OCI-LY1 (cell line): ENCODE results near the gene PILRA.

Experiments
- EZH2 ChIP-seq: fragments of 200-600 bp; sonication (generic), shearing (Covaris generic); IDR thresholded peaks from 2 replicates; pipeline ENCODE4 v1.8.0; 2017; ENCODE audit warnings: borderline replicate concordance, mixed run types, mild to moderate bottlenecking, antibody characterized with exemption, low read length, moderate library complexity, mixed read lengths
- TF ChIP-seq, protein P1 (sequence below): fragments of 200-600 bp; sonication (generic), shearing (Covaris generic); IDR thresholded peaks from 2 replicates; pipeline ENCODE4 v1.5.1; 2017; ENCODE audit warnings: mild to moderate bottlenecking, antibody characterized with exemption, low read length, moderate library complexity, mixed read lengths

DNA sequence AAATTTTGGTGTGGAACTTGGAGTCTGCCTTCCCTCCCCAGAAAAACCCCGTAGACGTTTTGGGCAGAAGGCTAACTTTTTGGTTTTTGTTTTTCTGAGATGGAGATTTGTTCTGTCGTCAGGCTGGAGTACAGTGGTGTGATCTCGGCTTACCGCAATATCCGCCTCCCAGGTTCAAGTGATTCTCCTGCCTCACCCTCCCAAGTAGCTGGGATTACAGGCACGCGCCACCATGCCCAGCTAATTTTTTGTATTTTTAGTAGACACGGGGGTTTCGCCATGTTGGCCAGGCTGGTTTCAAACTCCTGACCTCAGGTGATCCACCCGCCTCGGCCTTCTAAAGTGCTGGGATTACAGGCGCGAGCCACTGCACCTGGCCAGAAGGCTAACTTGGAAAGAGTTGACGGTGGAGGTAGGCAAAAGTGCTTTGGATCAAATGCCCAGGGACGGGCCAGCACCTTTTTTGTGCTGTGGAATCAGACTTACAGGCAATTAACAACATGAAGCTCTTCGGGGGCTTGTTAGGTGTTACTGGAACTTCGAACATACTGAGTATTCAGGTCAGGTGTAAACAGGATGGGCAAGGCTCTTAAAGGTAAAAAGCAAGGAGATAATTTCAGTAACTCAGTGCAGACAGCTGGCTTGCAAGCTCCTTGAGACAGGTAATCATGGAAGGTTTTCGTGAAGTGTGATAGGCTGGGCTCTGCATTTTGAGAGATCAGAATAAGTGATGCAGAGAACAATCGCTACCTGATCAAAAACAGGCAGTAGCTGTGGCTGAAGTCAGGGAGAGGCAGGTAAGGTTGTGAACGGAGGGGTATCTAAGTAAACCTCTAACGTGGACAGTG is 61.2 kb downstream of the PILRA start:
- TF ChIP-seq, protein P1, sequence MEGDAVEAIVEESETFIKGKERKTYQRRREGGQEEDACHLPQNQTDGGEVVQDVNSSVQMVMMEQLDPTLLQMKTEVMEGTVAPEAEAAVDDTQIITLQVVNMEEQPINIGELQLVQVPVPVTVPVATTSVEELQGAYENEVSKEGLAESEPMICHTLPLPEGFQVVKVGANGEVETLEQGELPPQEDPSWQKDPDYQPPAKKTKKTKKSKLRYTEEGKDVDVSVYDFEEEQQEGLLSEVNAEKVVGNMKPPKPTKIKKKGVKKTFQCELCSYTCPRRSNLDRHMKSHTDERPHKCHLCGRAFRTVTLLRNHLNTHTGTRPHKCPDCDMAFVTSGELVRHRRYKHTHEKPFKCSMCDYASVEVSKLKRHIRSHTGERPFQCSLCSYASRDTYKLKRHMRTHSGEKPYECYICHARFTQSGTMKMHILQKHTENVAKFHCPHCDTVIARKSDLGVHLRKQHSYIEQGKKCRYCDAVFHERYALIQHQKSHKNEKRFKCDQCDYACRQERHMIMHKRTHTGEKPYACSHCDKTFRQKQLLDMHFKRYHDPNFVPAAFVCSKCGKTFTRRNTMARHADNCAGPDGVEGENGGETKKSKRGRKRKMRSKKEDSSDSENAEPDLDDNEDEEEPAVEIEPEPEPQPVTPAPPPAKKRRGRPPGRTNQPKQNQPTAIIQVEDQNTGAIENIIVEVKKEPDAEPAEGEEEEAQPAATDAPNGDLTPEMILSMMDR = no peak
- no peak for TF ChIP-seq EZH2
